K562 (cell line): ENCODE measurements around the gene MTOR. TPM values are rescaled to one million over a fixed set of nuclear protein-coding genes. Genes with fewer than 3 reads are reported as not detected.

Experiments used
- ATAC-seq: fragments of 200-7000 bp; cut with Tn5 transposase; 3 replicates; pipeline ENCODE4 v1.9.1; 2020; ENCODE audit warnings: moderate library complexity
- BruUV-seq: library from RNA; stranded (reverse); fragments of 400-500 nt; replicated peaks from 2 replicates; lab custom pipeline; 2021; lab: Mats Ljungman, UMichigan
- CTCF ChIA-PET: fragments of 300-600 bp; formaldehyde crosslinking; extraction: SDS; loops from one replicate; lab custom pipeline; 2021; ENCODE audit warnings: low intra/inter-chr PET ratio; lab: Yijun Ruan, JAX
- POLR2A ChIA-PET: fragments of 300-600, 350-650 bp; sonication (Branson Sonifier 250); formaldehyde crosslinking; extraction: SDS; loops from one replicate; lab custom pipeline; 2021; ENCODE audit warnings: antibody characterized with exemption, inconsistent platforms; lab: Yijun Ruan, JAX
- DNase-seq, 4 experiments: peaks; one replicate each; pipeline versions ENCODE4 v3.0.0 to v3.0.0-alpha.2; 2011 to 2018; ENCODE audit warnings: low spot score in 3 of 4, mixed read lengths in 3 of 4; ENCODE audit errors: extremely low read depth in 1 of 4
- FAIRE-seq: peaks from 2 replicates; lab custom pipeline; 2011; peaks lifted over from hg19 to GRCh38; lab: Jason Lieb, UNC
- H2AFZ ChIP-seq: 2 replicates; pipeline ENCODE4 v1.6.0; 2011; ENCODE audit warnings: low read depth, low read length, control low read depth, inconsistent platforms
- H3K27ac ChIP-seq: fragments of 200-600 bp; 3 replicates; pipeline ENCODE4 v1.8.0; 2011; ENCODE audit warnings: low read depth, mild to moderate bottlenecking, control low read depth, inconsistent platforms, low read length, moderate library complexity, mixed read lengths; ENCODE audit errors: extremely low read depth
- H3K27me3 ChIP-seq, 2 experiments: fragments of 300-600 bp in 1 of 2; 2 replicates in 1 of 2; 3 replicates in 1 of 2; pipeline versions ENCODE4 v1.6.0 to v1.8.0; 2011; ENCODE audit warnings: inconsistent platforms in 2 of 2, low read length in 2 of 2, mild to moderate bottlenecking in 1 of 2, mixed read lengths in 1 of 2, moderate library complexity in 1 of 2; ENCODE audit not compliant: control insufficient read depth in 2 of 2, insufficient read depth in 2 of 2
- H3K36me3 ChIP-seq: fragments of 300-600 bp; 3 replicates; pipeline ENCODE4 v1.8.0; 2011; ENCODE audit warnings: mild to moderate bottlenecking, low read length, inconsistent platforms; ENCODE audit not compliant: control insufficient read depth, insufficient read depth
- H3K4me1 ChIP-seq, 2 experiments: fragments of 200-600 bp in 1 of 2; replicated peaks in 1 of 2; 2 replicates in 1 of 2; 3 replicates in 1 of 2; pipeline versions ENCODE4 v1.5.1 to v1.8.0; 2011; ENCODE audit warnings: inconsistent platforms in 2 of 2, low read length in 2 of 2, mild to moderate bottlenecking in 1 of 2, mixed read lengths in 1 of 2, moderate library complexity in 1 of 2; ENCODE audit not compliant: control insufficient read depth in 2 of 2, insufficient read depth in 2 of 2
- H3K4me2 ChIP-seq: 2 replicates; pipeline ENCODE4 v1.6.1; 2011; ENCODE audit warnings: low read length, control low read depth, inconsistent platforms, mixed read lengths; ENCODE audit not compliant: insufficient read depth
- H3K4me3 ChIP-seq: fragments of 200-600 bp; sonication (generic), shearing (Covaris generic); 2 replicates; pipeline ENCODE4 v1.5.1; 2016; ENCODE audit warnings: control low read depth, inconsistent platforms
- H3K79me2 ChIP-seq: fragments of 200-600 bp; 3 replicates; pipeline ENCODE4 v1.8.0; 2011; ENCODE audit warnings: low read length, inconsistent platforms; ENCODE audit not compliant: control insufficient read depth, insufficient read depth
- H3K9ac ChIP-seq, 2 experiments: 2 replicates each; pipeline versions ENCODE4 v1.6.0 to v1.6.1; 2011; ENCODE audit warnings: low read depth in 2 of 2, low read length in 2 of 2, control low read depth in 1 of 2, inconsistent platforms in 1 of 2, mild to moderate bottlenecking in 1 of 2, mixed read lengths in 1 of 2; ENCODE audit not compliant: insufficient read depth in 1 of 2
- H3K9me1 ChIP-seq: one replicate; pipeline ENCODE4 v1.6.0; 2011; ENCODE audit warnings: inconsistent platforms, mild to moderate bottlenecking, low read length, moderate library complexity; ENCODE audit not compliant: control insufficient read depth, insufficient read depth
- H3K9me3 ChIP-seq: replicated peaks from 2 replicates; pipeline ENCODE4 v1.5.1; 2011; ENCODE audit warnings: low read depth, low read length, inconsistent platforms; ENCODE audit not compliant: control insufficient read depth, insufficient read depth
- H4K20me1 ChIP-seq: replicated peaks from 2 replicates; pipeline ENCODE4 v1.6.1; 2011; ENCODE audit warnings: low read length, inconsistent platforms, mixed read lengths; ENCODE audit not compliant: control insufficient read depth, insufficient read depth
- ATF6 ChIP-seq: sonication (generic); formaldehyde crosslinking; IDR thresholded peaks from 2 replicates; pipeline ENCODE4 v1.4.0; 2020; ENCODE audit warnings: mild to moderate bottlenecking, missing genetic modification reagents
- HES1 ChIP-seq: fragments of 450-650 bp; IDR thresholded peaks from 2 replicates; pipeline ENCODE4 v1.6.1; 2016; ENCODE audit warnings: low read depth, mild to moderate bottlenecking, moderate library complexity
- KAT8 ChIP-seq: fragments of 450-650 bp; IDR thresholded peaks from 2 replicates; pipeline ENCODE4 v1.6.1; 2016; ENCODE audit warnings: low read depth, mild to moderate bottlenecking
- NR0B1 ChIP-seq: fragments of 450-650 bp; IDR thresholded peaks from one replicate; pipeline ENCODE4 v1.6.1; 2018; ENCODE audit warnings: mild to moderate bottlenecking, moderate library complexity; ENCODE audit not compliant: partially characterized antibody
- RBBP5 ChIP-seq: fragments of 200-600 bp; sonication (generic); IDR thresholded peaks from 2 replicates; pipeline ENCODE4 v1.6.1; 2012; ENCODE audit warnings: borderline replicate concordance, mild to moderate bottlenecking, low read length, control low read depth, inconsistent platforms; ENCODE audit not compliant: insufficient read depth, poor library complexity, severe bottlenecking
- SMAD1 ChIP-seq: fragments of 150-350 bp; IDR thresholded peaks from 2 replicates; pipeline ENCODE4 v1.6.1; 2014; ENCODE audit warnings: low read length, low read depth; ENCODE audit not compliant: partially characterized antibody
- SMARCE1 ChIP-seq: fragments of 450-650 bp; IDR thresholded peaks from 2 replicates; pipeline ENCODE4 v1.7.1; 2016; ENCODE audit warnings: mild to moderate bottlenecking
- SRSF7 ChIP-seq: fragments of 200-400 bp; formaldehyde crosslinking; optimal IDR thresholded peaks from 2 replicates; pipeline ENCODE3; 2017; ENCODE audit warnings: mild to moderate bottlenecking, low read depth, low read length
- TAF1 ChIP-seq: IDR thresholded peaks from 2 replicates; pipeline ENCODE4 v1.6.1; 2011; ENCODE audit warnings: mild to moderate bottlenecking, low read length, moderate library complexity; ENCODE audit not compliant: insufficient read depth, control insufficient read depth, severe bottlenecking; ENCODE audit errors: extremely low read depth
- TSHZ1 ChIP-seq: fragments of 250-450 bp; sonication (Bioruptor Pico); IDR thresholded peaks from 2 replicates; pipeline ENCODE4 v1.4.0; 2020; ENCODE audit warnings: mild to moderate bottlenecking, moderate library complexity
- WHSC1 ChIP-seq: IDR thresholded peaks from one replicate; pipeline ENCODE4 v1.6.1; 2012; ENCODE audit warnings: low read length, control low read depth, inconsistent platforms
- ZFX ChIP-seq: sonication (generic); formaldehyde crosslinking; IDR thresholded peaks from 2 replicates; pipeline ENCODE4 v1.8.0; 2022; ENCODE audit warnings: mild to moderate bottlenecking, missing genetic modification reagents, moderate library complexity
- ZNF766 ChIP-seq: fragments of 200-800 bp; sonication (Bioruptor generic); conservative IDR thresholded peaks from 2 replicates; pipeline ENCODE4 v1.6.1; 2016; ENCODE audit warnings: missing genetic modification characterization, missing compliant biosample characterization
- WGBS: fragments of 100-300 bp; shearing (Covaris generic); methylation state at CpG from one replicate; pipeline ENCODE4 v1.1.6; 2016; ENCODE audit warnings: low coverage, mixed read lengths; ENCODE audit not compliant: insufficient coverage; ENCODE audit errors: missing lambda C conversion rate; 5-methylcytosine and 5-hydroxymethylcytosine counted together
- in situ Hi-C: fragments of 300-500 bp; cut with MboI; formaldehyde crosslinking; loops from 4 replicates; pipeline ENCODE4 v1.15.0; 2018; ENCODE audit warnings: inconsistent platforms, mixed read lengths
- intact Hi-C: fragments of 100-400 bp; cut with micrococcal nuclease; formaldehyde crosslinking; loops from 2 replicates; pipeline ENCODE4 v1.14.2; 2022
- polyA plus RNA-seq, 8 experiments: library from polyadenylated mRNA; depleted of rRNA in 4 of 8; stranded (reverse) in 5 of 8; unstranded in 3 of 8; fragments of >200 nt; fragmentation: Nextera tagmentation in 2 of 8; fragmentation: Illumina TruSeq in 1 of 8; extraction: Ambion mirVana in 2 of 8; extraction: Trizol in 1 of 8; gene quantifications; 2 replicates each; pipeline versions ENCODE4 v1.2.1 to v1.2.3, GENCODE V29; 2011 to 2014; ENCODE audit warnings: inconsistent platforms in 1 of 8, missing spikeins in 1 of 8
- total RNA-seq, 7 experiments: library from RNA; depleted of rRNA in 6 of 7; stranded (reverse); fragments of >200 nt in 6 of 7; fragmentation: Illumina TruSeq in 2 of 7; extraction: Trizol in 2 of 7; gene quantifications; 2 replicates each; pipeline versions ENCODE4 v1.2.1 to v1.2.3, GENCODE V29; 2011 to 2021; ENCODE audit warnings: low replicate concordance in 1 of 7

MTOR gene
- total and polyA plus RNA-seq, 9 of the 15 experiments (the other 6 are each of a cell fraction or from before 2014, with no cell fraction given) = 11.4 to 71.4 (median 52.2) TPM

GRCh38 chr1:11138029-11138428 lies 124.3 kb downstream of the MTOR start:
- no peak overlapping the region for H3K4me2 ChIP-seq
- FAIRE-seq = no peak
- no peaks in the 10 kb centered on the region for H3K9me3 ChIP-seq
- peaks cover 0 to 4% of the 10 kb centered on the region in 2 experiments; a peak in 2 of 5 replicates for H3K4me1 ChIP-seq
- H3K9ac ChIP-seq = no peak overlapping the region
- DNase-seq = no peak
- ATAC-seq = no peak
- CTCF ChIA-PET = no interaction called here
- H3K36me3 ChIP-seq = peaks cover 74% of the 10 kb centered on the region
- H3K4me3 ChIP-seq = no peak overlapping the region
- no peaks in the 10 kb centered on the region for H3K9me1 ChIP-seq
- H3K27me3 ChIP-seq = no peaks in the 10 kb centered on the region
- no peak overlapping the region for H3K27ac ChIP-seq
- intact Hi-C loops = no loop called here
- POLR2A ChIA-PET = no interaction called here
- H4K20me1 ChIP-seq = no peaks in the 10 kb centered on the region
- in situ Hi-C loops = no loop called here
- no peaks in the 10 kb centered on the region for H3K79me2 ChIP-seq
- WGBS = 100% methylated on average over 1 of the region's 1 CpG
- BruUV-seq = no TSS peak
- no peak overlapping the region for H2AFZ ChIP-seq
- TF ChIP-seq SRSF7 (no peak), ZNF766 (CRISPR knock-in tag) (no peak), KAT8 (no peak), TSHZ1 (CRISPR knock-in tag) (no peak), HES1 (no peak), SMARCE1 (no peak), RBBP5 (no peak), TAF1 (no peak), SMAD1 (no peak), WHSC1 (no peak), ATF6 (CRISPR knock-in tag) (no peak), NR0B1 (no peak), ZFX (CRISPR knock-in tag) (no peak)
